Spleen (tissue), 7 donors: ENCODE measurements around the gene TMEM163.

Source experiments
- CTCF ChIP-seq, 11 experiments: fragments of 200-600 bp in 7 of 11; fragments of 450-650 bp in 4 of 11; sonication (generic) in 4 of 11; IDR thresholded peaks in 8 of 11; conservative IDR thresholded peaks in 3 of 11; 1 replicate in 7 of 11; 2 replicates in 4 of 11; pipeline versions ENCODE4 v1.4.0 to v1.8.0; 2016 to 2021; ENCODE audit warnings: antibody characterized with exemption in 11 of 11, inconsistent platforms in 4 of 11, mild to moderate bottlenecking in 1 of 11
- POLR2A ChIP-seq, 3 donors: fragments of 450-650 bp; IDR thresholded peaks; one replicate each; pipeline ENCODE4 v1.5.1; 2017; ENCODE audit warnings: antibody characterized with exemption in 3 of 3, mild to moderate bottlenecking in 1 of 3
- donor health status: DM: no; HTN: no; CAD: no; lungs with moderate emphysema.
- donor health status: DM: no; HTN: no; CAD: no.
- donor health status: DM: no; HTN: no; CAD: no.

DNA sequence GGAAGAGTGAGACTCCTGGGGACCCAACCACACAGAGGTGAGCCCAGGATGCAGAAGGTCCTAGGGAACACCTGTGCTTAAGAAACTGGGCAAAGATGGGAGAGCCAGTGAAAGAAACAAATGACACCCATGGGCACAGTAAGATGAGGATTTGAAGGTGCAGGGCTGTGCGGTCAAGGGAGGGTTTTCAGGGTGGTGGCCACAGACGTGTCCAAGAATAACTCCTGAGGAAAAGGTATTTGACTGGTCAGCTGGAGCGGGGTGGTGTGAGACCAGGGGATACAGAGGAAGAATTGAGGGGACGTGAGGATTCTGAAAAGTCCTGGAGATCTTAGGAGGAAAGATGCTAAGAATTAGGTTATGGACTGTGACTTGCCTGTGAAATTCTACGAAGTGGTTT, 142.9 kb downstream of the TMEM163 start:
- TF ChIP-seq POLR2A (IDR thresholded peaks at IDR 0.05) (no peak), CTCF (IDR thresholded peaks at IDR 0.05 in 8 of 11, conservative IDR thresholded peaks at IDR 0.05 in 3 of 11) (no peak)
